ENCODE data around the gene THAP8. TPM values are rescaled to one million over a fixed set of nuclear protein-coding genes. Genes with fewer than 3 reads are reported as not detected.

The THAP8 gene
- total and polyA plus RNA-seq, 2 of the 13 experiments (the other 11 are each of a cell fraction or from before 2014, with no cell fraction given), result 1.7 to 3.7 TPM

- 0 out of 2 replicates have a peak, but pooled peaks have one; percentile 46 for TF ChIP-seq BCL3 (CRISPR knock-in tag; IDR thresholded peaks at IDR 0.05)
- no peak for TF ChIP-seq ZNF354B (CRISPR knock-in tag; IDR thresholded peaks at IDR 0.05)
- TF ChIP-seq ZNF672 (CRISPR knock-in tag; IDR thresholded peaks at IDR 0.05), result no peak
- TF ChIP-seq ZUFSP (CRISPR knock-in tag; IDR thresholded peaks at IDR 0.05; ENCODE audit: borderline replicate concordance), result no peak
- TF ChIP-seq MAZ (IDR thresholded peaks at IDR 0.05; ENCODE audit: borderline replicate concordance, low read depth, low read length), result no peak
- TF ChIP-seq MAZ (CRISPR knock-in tag; IDR thresholded peaks at IDR 0.05; ENCODE audit: low read depth), result peak; percentile 50; the same call in 1 of the 2 replicates
- peak; percentile 40; the same call in 1 of the 2 replicates for TF ChIP-seq GABPB1 (CRISPR knock-in tag; IDR thresholded peaks at IDR 0.05)
- TF ChIP-seq THAP11 (CRISPR knock-in tag; IDR thresholded peaks at IDR 0.05), result no peak
- no peak for TF ChIP-seq U2AF1 (optimal IDR thresholded peaks at IDR 0.05; ENCODE audit: low read depth, low read length)
- TF ChIP-seq SIX4 (CRISPR knock-in tag; IDR thresholded peaks at IDR 0.05), result peak; percentile 83
- TF ChIP-seq TEF (CRISPR knock-in tag; IDR thresholded peaks at IDR 0.05), result no peak
- no peak for TF ChIP-seq JUNB (CRISPR knock-in tag; IDR thresholded peaks at IDR 0.05; ENCODE audit: borderline replicate concordance)
- no peak for TF ChIP-seq ZNF616 (CRISPR knock-in tag; IDR thresholded peaks at IDR 0.05; ENCODE audit: low read depth)
- no peak for TF ChIP-seq MATR3 (CRISPR knock-in tag; IDR thresholded peaks at IDR 0.05)
- no peak for TF ChIP-seq CREB1 (IDR thresholded peaks at IDR 0.05)
- no peak for TF ChIP-seq CREB1 (CRISPR knock-in tag; IDR thresholded peaks at IDR 0.05)
- TF ChIP-seq ZNF143 (CRISPR knock-in tag; IDR thresholded peaks at IDR 0.05), result no peak
- TF ChIP-seq YY1 (IDR thresholded peaks at IDR 0.05; ENCODE audit: insufficient read depth, insufficient replicate concordance, low read depth, low read length), result peak; percentile 20
- TF ChIP-seq PAF1 (CRISPR knock-in tag; IDR thresholded peaks at IDR 0.05), result no peak
- no peak for TF ChIP-seq KLF15 (CRISPR knock-in tag; IDR thresholded peaks at IDR 0.05; ENCODE audit: borderline replicate concordance)
- peak; percentile 22; the same call in 1 of the 2 replicates for TF ChIP-seq KLF6 (CRISPR knock-in tag; IDR thresholded peaks at IDR 0.05)
- no peak for TF ChIP-seq ZSCAN30 (CRISPR knock-in tag; IDR thresholded peaks at IDR 0.05)
- TF ChIP-seq ZBED4 (CRISPR knock-in tag; IDR thresholded peaks at IDR 0.05; ENCODE audit: borderline replicate concordance), result 0 out of 2 replicates have a peak, but pooled peaks have one; percentile 49
- 0 out of 2 replicates have a peak, but pooled peaks have one; percentile 51 for TF ChIP-seq SNAPC2 (CRISPR knock-in tag; IDR thresholded peaks at IDR 0.05)
These were observed 45.6 kb downstream of the THAP8 start, which contains the start of gene SYNE4 (continued) for GRCh38 chr19:36008336-36008978.
